ENCODE data around the gene PRKN.

DNA sequence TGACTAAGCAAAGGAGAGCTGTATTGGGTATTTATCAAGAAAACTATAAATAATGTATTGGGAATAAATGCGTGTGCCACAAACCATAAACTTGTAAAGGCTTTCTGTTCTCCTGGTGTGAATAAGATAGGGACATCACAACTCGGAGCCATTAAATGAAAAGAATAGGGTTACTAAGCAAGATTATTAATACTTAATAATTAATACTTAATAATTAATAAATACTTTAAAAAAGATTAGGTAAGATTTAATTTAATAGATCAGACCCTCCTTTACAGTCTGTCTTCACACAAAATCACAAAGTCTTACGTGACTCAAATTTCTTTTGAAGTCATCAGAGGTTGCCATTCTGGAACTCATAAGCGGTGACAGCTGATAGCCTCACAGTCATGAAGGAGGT lies 648.9 kb downstream of the PRKN start:
- TF ChIP-seq, protein P1, sequence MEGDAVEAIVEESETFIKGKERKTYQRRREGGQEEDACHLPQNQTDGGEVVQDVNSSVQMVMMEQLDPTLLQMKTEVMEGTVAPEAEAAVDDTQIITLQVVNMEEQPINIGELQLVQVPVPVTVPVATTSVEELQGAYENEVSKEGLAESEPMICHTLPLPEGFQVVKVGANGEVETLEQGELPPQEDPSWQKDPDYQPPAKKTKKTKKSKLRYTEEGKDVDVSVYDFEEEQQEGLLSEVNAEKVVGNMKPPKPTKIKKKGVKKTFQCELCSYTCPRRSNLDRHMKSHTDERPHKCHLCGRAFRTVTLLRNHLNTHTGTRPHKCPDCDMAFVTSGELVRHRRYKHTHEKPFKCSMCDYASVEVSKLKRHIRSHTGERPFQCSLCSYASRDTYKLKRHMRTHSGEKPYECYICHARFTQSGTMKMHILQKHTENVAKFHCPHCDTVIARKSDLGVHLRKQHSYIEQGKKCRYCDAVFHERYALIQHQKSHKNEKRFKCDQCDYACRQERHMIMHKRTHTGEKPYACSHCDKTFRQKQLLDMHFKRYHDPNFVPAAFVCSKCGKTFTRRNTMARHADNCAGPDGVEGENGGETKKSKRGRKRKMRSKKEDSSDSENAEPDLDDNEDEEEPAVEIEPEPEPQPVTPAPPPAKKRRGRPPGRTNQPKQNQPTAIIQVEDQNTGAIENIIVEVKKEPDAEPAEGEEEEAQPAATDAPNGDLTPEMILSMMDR (conservative IDR thresholded peaks at IDR 0.05; ENCODE audit: low read depth, low read length), result no peak
- TF ChIP-seq EZH2 (IDR thresholded peaks at IDR 0.05; ENCODE audit: borderline replicate concordance, low read depth, low read length, poor library complexity, severe bottlenecking), result no peak

All from A673 (cell line).